Liver (tissue), 9 donors: ENCODE results near the gene CMIP. TPM values are rescaled to one million over a fixed set of nuclear protein-coding genes. Genes with fewer than 3 reads are reported as not detected.

ENCODE experiments used
- DNase-seq: peaks from one replicate; pipeline ENCODE4 v3.0.0-alpha.2; 2017; ENCODE audit warnings: low spot score
- H3K27ac ChIP-seq, 2 donors: one replicate each; pipeline ENCODE4 v1.7.0; 2013; ENCODE audit warnings: inconsistent platforms in 2 of 2, low read length in 2 of 2, control low read depth in 1 of 2, low read depth in 1 of 2, mild to moderate bottlenecking in 1 of 2
- H3K27me3 ChIP-seq, 4 donors: one replicate each; pipeline versions ENCODE4 v1.6.1 to v1.7.0; 2013; ENCODE audit warnings: low read length in 3 of 4, inconsistent platforms in 1 of 4, mild to moderate bottlenecking in 1 of 4, moderate library complexity in 1 of 4; ENCODE audit not compliant: control insufficient read depth in 4 of 4, insufficient read depth in 4 of 4
- H3K36me3 ChIP-seq, 4 donors: one replicate each; pipeline versions ENCODE4 v1.6.1 to v1.7.0; 2013; ENCODE audit warnings: low read length in 3 of 4, mild to moderate bottlenecking in 3 of 4, low read depth in 1 of 4, moderate library complexity in 1 of 4; ENCODE audit not compliant: control insufficient read depth in 4 of 4, insufficient read depth in 3 of 4
- H3K4me1 ChIP-seq, 4 donors: one replicate each; pipeline versions ENCODE4 v1.6.1 to v1.7.0; 2013; ENCODE audit warnings: low read length in 3 of 4, mild to moderate bottlenecking in 3 of 4, moderate library complexity in 1 of 4; ENCODE audit not compliant: control insufficient read depth in 4 of 4, insufficient read depth in 4 of 4
- H3K4me3 ChIP-seq, 3 donors: one replicate each; pipeline versions ENCODE4 v1.6.1 to v1.7.0; 2013; ENCODE audit warnings: low read length in 3 of 3, control low read depth in 1 of 3, low read depth in 1 of 3, mild to moderate bottlenecking in 1 of 3
- H3K9ac ChIP-seq, 2 donors: one replicate each; pipeline ENCODE4 v1.7.0; 2013; ENCODE audit warnings: low read length in 2 of 2, mild to moderate bottlenecking in 2 of 2, moderate library complexity in 2 of 2, control low read depth in 1 of 2, low read depth in 1 of 2
- H3K9me3 ChIP-seq, 4 donors: one replicate each; pipeline versions ENCODE4 v1.6.1 to v1.7.0; 2013; ENCODE audit warnings: low read length in 3 of 4; ENCODE audit not compliant: control insufficient read depth in 4 of 4
- EGR1 ChIP-seq, 2 donors: IDR thresholded peaks; 2 replicates each; pipeline ENCODE4 v1.6.1; 2016 to 2018; ENCODE audit warnings: antibody characterized with exemption in 2 of 2, low read depth in 2 of 2
- FOXA1 ChIP-seq: IDR thresholded peaks from 2 replicates; pipeline ENCODE4 v1.6.1; 2016; ENCODE audit warnings: antibody characterized with exemption
- FOXA2 ChIP-seq: IDR thresholded peaks from 2 replicates; pipeline ENCODE4 v1.6.1; 2016; ENCODE audit warnings: antibody characterized with exemption
- GABPA ChIP-seq, 2 donors: IDR thresholded peaks in 1 of 2; conservative IDR thresholded peaks in 1 of 2; 2 replicates each; pipeline ENCODE4 v1.6.1; 2016; ENCODE audit warnings: antibody characterized with exemption in 2 of 2, mild to moderate bottlenecking in 1 of 2, moderate library complexity in 1 of 2
- HNF4A ChIP-seq, 2 donors: conservative IDR thresholded peaks; 2 replicates each; pipeline ENCODE4 v1.6.1; 2016; ENCODE audit warnings: antibody characterized with exemption in 2 of 2, mild to moderate bottlenecking in 2 of 2
- HNF4G ChIP-seq: IDR thresholded peaks from 2 replicates; pipeline ENCODE4 v1.6.1; 2016; ENCODE audit warnings: antibody characterized with exemption
- JUND ChIP-seq, 2 donors: IDR thresholded peaks; 2 replicates each; pipeline ENCODE4 v1.6.1; 2016; ENCODE audit warnings: antibody characterized with exemption in 2 of 2
- MAX ChIP-seq: IDR thresholded peaks from 2 replicates; pipeline ENCODE4 v1.6.1; 2016; ENCODE audit warnings: antibody characterized with exemption
- NR2F2 ChIP-seq: IDR thresholded peaks from 2 replicates; pipeline ENCODE4 v1.6.1; 2016; ENCODE audit warnings: antibody characterized with exemption
- RAD21 ChIP-seq, 2 donors: IDR thresholded peaks; 2 replicates each; pipeline ENCODE4 v1.6.1; 2016; ENCODE audit warnings: antibody characterized with exemption in 2 of 2, mild to moderate bottlenecking in 2 of 2
- REST ChIP-seq: IDR thresholded peaks from 2 replicates; pipeline ENCODE4 v1.6.1; 2016; ENCODE audit warnings: antibody characterized with exemption, mild to moderate bottlenecking
- RXRA ChIP-seq, 2 donors: IDR thresholded peaks; 2 replicates each; pipeline ENCODE4 v1.6.1; 2017 to 2018; ENCODE audit warnings: antibody characterized with exemption in 2 of 2, mild to moderate bottlenecking in 1 of 2
- SP1 ChIP-seq: IDR thresholded peaks from 2 replicates; pipeline ENCODE4 v1.6.1; 2018; ENCODE audit warnings: antibody characterized with exemption, mild to moderate bottlenecking
- TAF1 ChIP-seq: conservative IDR thresholded peaks from 2 replicates; pipeline ENCODE4 v1.6.1; 2016; ENCODE audit warnings: antibody characterized with exemption, mild to moderate bottlenecking
- YY1 ChIP-seq: IDR thresholded peaks from 2 replicates; pipeline ENCODE4 v1.6.1; 2016; ENCODE audit warnings: antibody characterized with exemption, mild to moderate bottlenecking
- WGBS: extraction: QIAGEN DNeasy Blood & Tissue Kit; methylation state at CpG from one replicate; pipeline ENCODE4 v1.1.7; 2013; 5-methylcytosine and 5-hydroxymethylcytosine counted together
- polyA plus RNA-seq, 2 donors: library from polyadenylated mRNA; stranded (reverse) in 1 of 2; unstranded in 1 of 2; fragments of 200-250 nt in 1 of 2; fragments of >200 nt in 1 of 2; fragmentation: Nextera tagmentation in 1 of 2; extraction: Ambion mirVana in 1 of 2; gene quantifications; one replicate each; pipeline versions ENCODE4 v1.2.1 to v1.2.3, GENCODE V29; 2013 to 2015
- total RNA-seq, 2 donors: library from RNA; depleted of rRNA; stranded (reverse); fragments of >200 nt; gene quantifications; one replicate each; pipeline ENCODE4 v1.2.3, GENCODE V29; 2014
- TF ChIP-seq, protein P1 (sequence below): IDR thresholded peaks from 2 replicates; pipeline ENCODE4 v1.6.1; 2016; ENCODE audit warnings: antibody characterized with exemption
- TF ChIP-seq, protein P2 (sequence below): IDR thresholded peaks from 2 replicates; pipeline ENCODE4 v1.6.1; 2016; ENCODE audit warnings: antibody characterized with exemption
- TF ChIP-seq, protein P3 (sequence below): fragments of 150-350 bp; IDR thresholded peaks from 2 replicates; pipeline ENCODE4 v1.5.1; 2017; ENCODE audit warnings: improper control_type of control experiment, low read depth, low read length; ENCODE audit not compliant: missing input control
- donor health status: healthy.
- donor health status: healthy.
- donor health status: healthy.
- donor health status: healthy.
- donor health status: healthy.

Gene CMIP
- total and polyA plus RNA-seq, 4 donors: 1.7 to 15.6 (median 10.1) TPM

GRCh38 chr16:81448154-81449131, 3.8 kb downstream of the CMIP start:
- H3K9me3 ChIP-seq: no peaks in the 10 kb centered on the region
- no peaks in the 10 kb centered on the region for H3K36me3 ChIP-seq
- TF ChIP-seq NR2F2 (peak; percentile 34), FOXA2 (no peak), RXRA (IDR thresholded peaks at IDR 0.05) (peak; percentile 93 to 94), SP1 (peak; percentile 95), EGR1 (IDR thresholded peaks at IDR 0.05; ENCODE audit: low read depth in 2 of 2) (peak in 1 of 2 donors; percentile 62), TAF1 (peak; percentile 82), MAX (peak; percentile 93), FOXA1 (peak; percentile 42), GABPA (IDR thresholded peaks at IDR 0.05 in 1 of 2, conservative IDR thresholded peaks at IDR 0.05 in 1 of 2) (no peak), RAD21 (IDR thresholded peaks at IDR 0.05) (peak; percentile 48 to 69), HNF4A (conservative IDR thresholded peaks at IDR 0.05) (peak; percentile 92 to 96), REST (peak; percentile 70), YY1 (peak; percentile 53), HNF4G (peak; percentile 75), JUND (IDR thresholded peaks at IDR 0.05) (peak; percentile 45 to 61)
- TF ChIP-seq, protein P1, sequence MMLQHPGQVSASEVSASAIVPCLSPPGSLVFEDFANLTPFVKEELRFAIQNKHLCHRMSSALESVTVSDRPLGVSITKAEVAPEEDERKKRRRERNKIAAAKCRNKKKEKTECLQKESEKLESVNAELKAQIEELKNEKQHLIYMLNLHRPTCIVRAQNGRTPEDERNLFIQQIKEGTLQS: no peak
- TF ChIP-seq, protein P2, sequence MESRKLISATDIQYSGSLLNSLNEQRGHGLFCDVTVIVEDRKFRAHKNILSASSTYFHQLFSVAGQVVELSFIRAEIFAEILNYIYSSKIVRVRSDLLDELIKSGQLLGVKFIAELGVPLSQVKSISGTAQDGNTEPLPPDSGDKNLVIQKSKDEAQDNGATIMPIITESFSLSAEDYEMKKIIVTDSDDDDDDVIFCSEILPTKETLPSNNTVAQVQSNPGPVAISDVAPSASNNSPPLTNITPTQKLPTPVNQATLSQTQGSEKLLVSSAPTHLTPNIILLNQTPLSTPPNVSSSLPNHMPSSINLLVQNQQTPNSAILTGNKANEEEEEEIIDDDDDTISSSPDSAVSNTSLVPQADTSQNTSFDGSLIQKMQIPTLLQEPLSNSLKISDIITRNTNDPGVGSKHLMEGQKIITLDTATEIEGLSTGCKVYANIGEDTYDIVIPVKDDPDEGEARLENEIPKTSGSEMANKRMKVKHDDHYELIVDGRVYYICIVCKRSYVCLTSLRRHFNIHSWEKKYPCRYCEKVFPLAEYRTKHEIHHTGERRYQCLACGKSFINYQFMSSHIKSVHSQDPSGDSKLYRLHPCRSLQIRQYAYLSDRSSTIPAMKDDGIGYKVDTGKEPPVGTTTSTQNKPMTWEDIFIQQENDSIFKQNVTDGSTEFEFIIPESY: no peak
- TF ChIP-seq, protein P3, sequence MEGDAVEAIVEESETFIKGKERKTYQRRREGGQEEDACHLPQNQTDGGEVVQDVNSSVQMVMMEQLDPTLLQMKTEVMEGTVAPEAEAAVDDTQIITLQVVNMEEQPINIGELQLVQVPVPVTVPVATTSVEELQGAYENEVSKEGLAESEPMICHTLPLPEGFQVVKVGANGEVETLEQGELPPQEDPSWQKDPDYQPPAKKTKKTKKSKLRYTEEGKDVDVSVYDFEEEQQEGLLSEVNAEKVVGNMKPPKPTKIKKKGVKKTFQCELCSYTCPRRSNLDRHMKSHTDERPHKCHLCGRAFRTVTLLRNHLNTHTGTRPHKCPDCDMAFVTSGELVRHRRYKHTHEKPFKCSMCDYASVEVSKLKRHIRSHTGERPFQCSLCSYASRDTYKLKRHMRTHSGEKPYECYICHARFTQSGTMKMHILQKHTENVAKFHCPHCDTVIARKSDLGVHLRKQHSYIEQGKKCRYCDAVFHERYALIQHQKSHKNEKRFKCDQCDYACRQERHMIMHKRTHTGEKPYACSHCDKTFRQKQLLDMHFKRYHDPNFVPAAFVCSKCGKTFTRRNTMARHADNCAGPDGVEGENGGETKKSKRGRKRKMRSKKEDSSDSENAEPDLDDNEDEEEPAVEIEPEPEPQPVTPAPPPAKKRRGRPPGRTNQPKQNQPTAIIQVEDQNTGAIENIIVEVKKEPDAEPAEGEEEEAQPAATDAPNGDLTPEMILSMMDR: no peak
- 23% methylated on average over 19 of the region's 19 CpGs for whole genome bisulfite sequencing
- peak overlapping the region; percentile 69 to 76 for H3K9ac ChIP-seq
- peak overlapping the region; percentile 89 for H3K27ac ChIP-seq
- H3K27me3 ChIP-seq: no peaks in the 10 kb centered on the region
- peak overlapping the region; percentile 35 to 71 (median 40) for H3K4me3 ChIP-seq
- peaks cover 22 to 71% (median 50%) of the 10 kb centered on the region in 4 donors for H3K4me1 ChIP-seq
- DNase-seq: peak; percentile 72
